GM12875 (cell line): Measurements from ENCODE around the gene CAMKV.

Experiments used
- H3K4me3 ChIP-seq: one replicate; pipeline ENCODE4 v1.5.1; 2011; ENCODE audit warnings: low read depth, low read length, control low read depth
- TF ChIP-seq, protein P1 (sequence below): IDR thresholded peaks from 2 replicates; pipeline ENCODE4 v1.5.1; 2011; ENCODE audit warnings: low read depth, mild to moderate bottlenecking, control low read depth, inconsistent platforms, low read length, moderate library complexity, borderline replicate concordance; ENCODE audit not compliant: insufficient read depth

Gene CAMKV

DNA sequence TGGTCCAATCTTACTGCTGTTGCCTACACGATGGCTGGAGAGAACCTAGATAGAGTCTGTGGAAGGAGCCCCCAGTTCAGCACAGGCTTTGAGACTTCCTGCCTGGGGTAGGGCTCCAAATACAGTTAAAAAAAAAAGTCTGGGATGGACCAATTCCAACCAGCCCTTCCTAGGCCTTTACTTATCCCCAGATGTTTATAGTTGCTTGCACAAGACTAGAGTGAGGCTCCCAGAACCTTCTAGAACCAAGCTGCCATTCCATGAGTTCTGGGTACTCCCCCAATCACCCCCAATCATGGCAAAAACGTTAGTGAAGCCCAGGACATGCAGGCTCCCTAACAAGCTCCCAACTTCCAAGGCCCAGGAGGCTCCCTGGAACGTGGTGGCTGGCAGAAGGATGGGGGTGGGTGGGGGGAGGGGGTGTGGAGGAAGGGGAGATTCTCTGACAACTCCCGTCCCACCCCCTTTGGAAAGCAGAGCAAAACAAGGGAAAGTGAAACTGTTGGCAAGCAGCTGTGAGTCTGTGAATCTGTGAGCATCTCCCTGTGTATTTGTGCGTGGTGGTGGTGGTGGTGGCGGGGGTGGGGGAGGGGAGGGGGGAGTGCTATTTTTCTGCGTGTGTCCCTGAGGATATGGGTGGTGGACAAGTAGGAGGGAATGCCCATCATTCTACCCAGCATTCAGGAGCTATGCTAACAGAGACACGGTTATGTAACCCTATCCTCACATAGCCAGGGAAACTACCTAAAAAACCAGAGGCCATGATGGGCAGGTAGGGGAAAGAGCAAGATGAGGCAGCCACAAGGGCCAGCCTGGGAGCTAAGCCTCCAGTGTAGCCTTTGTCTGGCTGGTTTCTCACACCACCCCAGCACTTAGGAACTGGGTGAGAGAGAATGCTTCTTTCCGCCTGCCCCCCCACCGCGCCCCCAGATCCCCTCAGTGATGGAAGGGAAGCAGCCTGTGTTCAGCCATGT, 31.9 kb upstream of the CAMKV start:
- TF ChIP-seq, protein P1, sequence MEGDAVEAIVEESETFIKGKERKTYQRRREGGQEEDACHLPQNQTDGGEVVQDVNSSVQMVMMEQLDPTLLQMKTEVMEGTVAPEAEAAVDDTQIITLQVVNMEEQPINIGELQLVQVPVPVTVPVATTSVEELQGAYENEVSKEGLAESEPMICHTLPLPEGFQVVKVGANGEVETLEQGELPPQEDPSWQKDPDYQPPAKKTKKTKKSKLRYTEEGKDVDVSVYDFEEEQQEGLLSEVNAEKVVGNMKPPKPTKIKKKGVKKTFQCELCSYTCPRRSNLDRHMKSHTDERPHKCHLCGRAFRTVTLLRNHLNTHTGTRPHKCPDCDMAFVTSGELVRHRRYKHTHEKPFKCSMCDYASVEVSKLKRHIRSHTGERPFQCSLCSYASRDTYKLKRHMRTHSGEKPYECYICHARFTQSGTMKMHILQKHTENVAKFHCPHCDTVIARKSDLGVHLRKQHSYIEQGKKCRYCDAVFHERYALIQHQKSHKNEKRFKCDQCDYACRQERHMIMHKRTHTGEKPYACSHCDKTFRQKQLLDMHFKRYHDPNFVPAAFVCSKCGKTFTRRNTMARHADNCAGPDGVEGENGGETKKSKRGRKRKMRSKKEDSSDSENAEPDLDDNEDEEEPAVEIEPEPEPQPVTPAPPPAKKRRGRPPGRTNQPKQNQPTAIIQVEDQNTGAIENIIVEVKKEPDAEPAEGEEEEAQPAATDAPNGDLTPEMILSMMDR: no peak

DNA sequence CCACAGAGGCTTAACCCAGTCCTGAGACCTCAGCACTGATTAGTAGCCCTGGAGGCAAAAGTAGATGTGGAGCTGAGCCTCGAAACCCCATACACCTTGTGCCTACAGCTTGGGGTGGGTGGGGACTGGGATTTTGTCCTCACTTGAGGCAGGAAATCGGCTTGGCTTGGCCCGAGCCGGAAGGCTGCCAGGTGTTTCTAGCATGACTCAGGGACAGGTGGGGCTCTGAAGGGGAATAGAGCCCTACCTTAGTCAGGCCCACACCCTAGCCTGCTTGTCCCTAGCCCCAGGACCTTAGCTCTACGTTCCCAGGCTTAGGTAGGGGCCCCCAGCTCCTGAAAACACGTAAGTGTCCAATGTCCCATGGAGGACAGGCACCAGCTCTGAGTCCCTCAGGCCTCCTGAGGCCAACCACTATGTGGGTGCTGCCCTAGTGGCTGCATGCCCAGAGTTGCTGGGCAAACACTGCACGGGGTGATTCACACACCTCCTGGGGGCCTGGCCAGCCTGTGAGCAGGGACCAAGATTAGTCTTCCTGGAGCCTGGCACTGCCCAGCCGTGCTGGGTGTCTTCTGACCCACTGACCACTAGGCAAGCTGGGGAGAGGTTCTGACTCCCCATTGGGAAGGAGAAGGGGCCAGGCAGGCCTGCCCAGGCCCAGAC, 30.9 kb upstream of the CAMKV start:
- no peak overlapping the region for H3K4me3 ChIP-seq
- TF ChIP-seq, protein P1: no peak

More for the DNA sequence above, 31.9 kb upstream of the CAMKV start:
- H3K4me3 ChIP-seq: no peak overlapping the region

- TF ChIP-seq, protein P1: peak; percentile 49; the same call in 1 of the 2 replicates
- no peak overlapping the region for H3K4me3 ChIP-seq
Observed at GRCh38 chr3:49899815-49900214, 30.1 kb upstream of the CAMKV start.

DNA sequence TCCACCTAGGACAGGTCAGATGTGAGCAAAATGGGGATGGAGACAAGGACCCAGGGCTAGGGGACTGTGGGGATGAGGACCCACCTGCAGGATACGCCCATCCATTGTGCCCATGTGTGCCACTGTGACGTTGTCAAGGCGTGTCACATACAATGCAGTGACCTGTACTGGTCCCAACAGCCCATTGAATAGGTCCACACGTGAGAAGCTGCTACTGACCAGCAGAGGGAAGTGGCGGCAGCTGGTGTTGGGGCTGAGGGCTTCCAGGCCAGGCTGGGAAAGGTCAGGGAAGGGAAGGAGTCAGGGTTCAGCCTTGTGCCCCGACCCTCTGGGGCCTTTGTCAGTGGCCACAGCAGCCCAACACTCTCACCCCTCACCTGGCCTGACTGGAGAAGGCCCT, 29.3 kb upstream of the CAMKV start:
- no peak overlapping the region for H3K4me3 ChIP-seq
- TF ChIP-seq, protein P1: no peak

- TF ChIP-seq, protein P1: no peak
- H3K4me3 ChIP-seq: no peak overlapping the region
Observed at GRCh38 chr3:49896345-49896744, 26.6 kb upstream of the CAMKV start.

DNA sequence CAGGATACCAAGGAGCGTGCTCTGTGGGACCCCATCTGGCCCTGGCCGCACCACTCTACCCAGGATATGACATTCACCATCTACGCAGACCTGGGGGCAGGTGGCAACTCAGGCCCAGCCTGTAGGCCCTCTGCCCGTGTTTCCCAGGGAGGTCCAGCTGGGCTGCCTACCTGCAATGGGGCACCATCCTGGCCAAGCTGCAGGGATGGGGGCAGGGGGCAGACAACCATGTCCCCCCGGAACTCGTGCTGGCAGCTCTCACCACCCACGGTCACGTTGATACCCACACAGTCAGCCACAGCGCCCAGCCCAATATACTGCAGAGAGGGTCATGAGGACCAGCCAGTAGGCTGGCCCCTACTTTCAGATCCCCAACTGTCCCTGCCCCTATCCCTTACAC, 26.1 kb upstream of the CAMKV start:
- no peak overlapping the region for H3K4me3 ChIP-seq
- TF ChIP-seq, protein P1: no peak

DNA sequence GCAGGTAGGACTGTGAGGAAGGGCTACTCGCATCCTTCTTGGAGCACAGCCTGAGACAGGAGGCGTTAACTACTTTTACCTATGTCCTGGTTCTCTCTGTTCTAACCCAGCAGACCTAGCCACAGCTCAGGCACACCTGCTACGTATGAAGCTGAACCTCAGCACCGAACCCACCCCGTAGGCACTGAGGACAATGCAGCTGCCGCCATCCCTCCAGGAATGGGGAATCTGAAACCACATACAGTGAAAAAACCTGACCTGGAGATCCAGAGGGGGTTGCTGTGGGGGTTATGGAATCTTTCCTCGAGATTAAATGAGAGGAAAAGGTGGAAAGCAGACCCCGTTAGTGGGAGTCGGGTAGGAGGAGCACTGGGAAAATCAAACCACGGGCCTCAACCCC, 19.6 kb upstream of the CAMKV start:
- TF ChIP-seq, protein P1: no peak
- H3K4me3 ChIP-seq: no peak overlapping the region
